Neural cell (in vitro differentiated cells): Measurements from ENCODE around the gene WWTR1. TPM values are rescaled to one million over a fixed set of nuclear protein-coding genes. Genes with fewer than 3 reads are reported as not detected.

Experiments used
- H2AFZ ChIP-seq: fragments of 200-600, 300-800 bp; sonication (generic), shearing (Covaris generic); 2 replicates; pipeline ENCODE4 v1.6.0; 2014; ENCODE audit warnings: low read depth, mild to moderate bottlenecking, antibody characterized with exemption, low read length, moderate library complexity
- H3F3A ChIP-seq: fragments of 200-600 bp; shearing (Covaris generic); 2 replicates; pipeline ENCODE4 v1.6.1; 2016; ENCODE audit warnings: mild to moderate bottlenecking, moderate library complexity, mixed read lengths, antibody characterized with exemption, low read length; ENCODE audit not compliant: insufficient read depth, poor library complexity, severe bottlenecking
- H3K27ac ChIP-seq: fragments of 200-600, 300-800 bp; sonication (generic), shearing (Covaris generic); 2 replicates; pipeline ENCODE4 v1.5.1; 2014; ENCODE audit warnings: mild to moderate bottlenecking, low read length, moderate library complexity
- H3K27me3 ChIP-seq: fragments of 300-800, 200-600 bp; sonication (generic), shearing (Covaris generic); 2 replicates; pipeline ENCODE4 v1.6.0; 2014; ENCODE audit warnings: mild to moderate bottlenecking, low read depth, low read length, moderate library complexity; ENCODE audit not compliant: insufficient read depth
- H3K36me3 ChIP-seq: fragments of 300-800, 200-600 bp; sonication (generic), shearing (Covaris generic); 2 replicates; pipeline ENCODE4 v1.5.1; 2014; ENCODE audit warnings: mild to moderate bottlenecking, antibody characterized with exemption, low read length, moderate library complexity; ENCODE audit not compliant: insufficient read depth
- H3K4me2 ChIP-seq: fragments of 300-800, 200-600 bp; sonication (generic), shearing (Covaris generic); 2 replicates; pipeline ENCODE4 v1.6.0; 2014; ENCODE audit warnings: mild to moderate bottlenecking, low read length
- H3K4me3 ChIP-seq: fragments of 300-800, 200-600 bp; sonication (generic), shearing (Covaris generic); 2 replicates; pipeline ENCODE4 v1.5.1; 2014; ENCODE audit warnings: mild to moderate bottlenecking, low read length, moderate library complexity
- H3K79me2 ChIP-seq: fragments of 200-600 bp; shearing (Covaris generic); replicated peaks from 2 replicates; pipeline ENCODE4 v1.6.0; 2014; ENCODE audit warnings: mild to moderate bottlenecking, low read length, moderate library complexity; ENCODE audit not compliant: insufficient read depth
- H3K9ac ChIP-seq: fragments of 300-800, 200-600 bp; sonication (generic), shearing (Covaris generic); 2 replicates; pipeline ENCODE4 v1.6.1; 2016; ENCODE audit warnings: mild to moderate bottlenecking, low read length, mixed read lengths
- H3K9me2 ChIP-seq: fragments of 200-600 bp; shearing (Covaris generic); 2 replicates; pipeline ENCODE4 v1.6.1; 2016; ENCODE audit warnings: mild to moderate bottlenecking, low read length, mixed read lengths; ENCODE audit not compliant: insufficient read depth
- H3K9me3 ChIP-seq: fragments of 200-600, 300-800 bp; sonication (generic), shearing (Covaris generic); 2 replicates; pipeline ENCODE4 v1.6.1; 2016; ENCODE audit warnings: mild to moderate bottlenecking, mixed run types, low read length, moderate library complexity, mixed read lengths
- H4K20me1 ChIP-seq: fragments of 200-600 bp; shearing (Covaris generic); 2 replicates; pipeline ENCODE4 v1.6.1; 2016; ENCODE audit warnings: mild to moderate bottlenecking, mixed run types; ENCODE audit not compliant: insufficient read depth
- EP300 ChIP-seq: fragments of 450-650 bp; conservative IDR thresholded peaks from 2 replicates; pipeline ENCODE4 v1.6.1; 2014; ENCODE audit warnings: antibody characterized with exemption, mild to moderate bottlenecking, moderate library complexity; ENCODE audit not compliant: poor library complexity, severe bottlenecking
- EZH2 ChIP-seq: fragments of 200-600, 300-800 bp; shearing (Covaris generic), sonication (generic); IDR thresholded peaks from 2 replicates; pipeline ENCODE4 v1.6.1; 2014; ENCODE audit warnings: antibody characterized with exemption, low read length, borderline replicate concordance, mild to moderate bottlenecking; ENCODE audit not compliant: insufficient read depth, poor library complexity, severe bottlenecking
- MXI1 ChIP-seq: fragments of 450-650 bp; conservative IDR thresholded peaks from 2 replicates; pipeline ENCODE4 v1.6.1; 2014; ENCODE audit warnings: antibody characterized with exemption, mild to moderate bottlenecking; ENCODE audit not compliant: poor library complexity, severe bottlenecking
- POLR2AphosphoS5 ChIP-seq: IDR thresholded peaks from 2 replicates; pipeline ENCODE4 v1.6.1; 2012
- RAD21 ChIP-seq: fragments of 450-650 bp; conservative IDR thresholded peaks from 2 replicates; pipeline ENCODE4 v1.6.1; 2014; ENCODE audit warnings: antibody characterized with exemption, mild to moderate bottlenecking, moderate library complexity
- SMC3 ChIP-seq: fragments of 450-650 bp; conservative IDR thresholded peaks from 2 replicates; pipeline ENCODE4 v1.6.1; 2014; ENCODE audit warnings: antibody characterized with exemption, mild to moderate bottlenecking, moderate library complexity; ENCODE audit not compliant: poor library complexity
- TAF1 ChIP-seq: IDR thresholded peaks from 2 replicates; pipeline ENCODE4 v1.6.1; 2012; ENCODE audit warnings: low read depth
- polyA plus RNA-seq: library from polyadenylated mRNA; depleted of rRNA; stranded (reverse); fragments of >200 nt; gene quantifications from 2 replicates; pipeline ENCODE4 v1.2.3, GENCODE V29; 2014
- TF ChIP-seq, protein P1 (sequence below): fragments of 450-650 bp; IDR thresholded peaks from 2 replicates; pipeline ENCODE4 v1.5.1; 2014; ENCODE audit warnings: antibody characterized with exemption, mild to moderate bottlenecking, moderate library complexity; ENCODE audit not compliant: poor library complexity, severe bottlenecking
- TF ChIP-seq, protein P2 (sequence below): IDR thresholded peaks from 2 replicates; pipeline ENCODE4 v1.6.1; 2012; ENCODE audit warnings: borderline replicate concordance

Gene WWTR1
- polyA plus RNA-seq, 1 donor from 2014 or later = 0.97 TPM

DNA sequence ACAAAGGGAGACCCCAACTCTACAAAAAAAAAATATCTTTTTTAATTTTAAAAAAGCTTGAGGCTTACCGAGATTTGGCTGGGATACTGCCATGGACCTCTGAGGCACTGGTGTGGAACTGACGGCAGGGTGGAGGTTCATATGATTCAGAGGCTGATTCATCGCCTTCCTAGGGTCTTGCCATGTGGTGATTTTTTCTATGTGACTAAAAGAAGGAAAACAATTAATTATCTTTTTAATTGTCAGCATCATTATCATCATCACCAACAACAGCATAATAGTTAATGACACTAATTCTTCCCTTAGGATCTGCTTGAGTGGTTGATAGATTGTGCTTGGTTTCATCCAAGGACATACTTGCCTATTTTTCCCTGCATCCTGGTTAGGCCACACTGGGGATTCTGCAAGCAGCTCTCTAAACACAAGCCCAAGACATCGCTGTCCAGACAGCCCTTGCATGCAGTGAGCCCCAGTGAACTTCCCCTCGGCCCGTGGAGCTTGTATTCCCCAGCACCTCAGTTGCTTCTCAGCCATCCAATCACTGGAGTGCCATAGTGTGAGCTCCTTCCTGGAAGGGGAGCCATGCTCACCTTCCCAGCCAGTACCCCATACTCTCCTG is 84.9 kb downstream of the WWTR1 start:
- H3K79me2 ChIP-seq = no peaks in the 10 kb centered on the region
- no peak overlapping the region for H3K4me3 ChIP-seq
- no peaks in the 10 kb centered on the region for H3K27me3 ChIP-seq
- no peaks in the 10 kb centered on the region for H4K20me1 ChIP-seq
- H2AFZ ChIP-seq = no peak overlapping the region
- TF ChIP-seq, protein P1, sequence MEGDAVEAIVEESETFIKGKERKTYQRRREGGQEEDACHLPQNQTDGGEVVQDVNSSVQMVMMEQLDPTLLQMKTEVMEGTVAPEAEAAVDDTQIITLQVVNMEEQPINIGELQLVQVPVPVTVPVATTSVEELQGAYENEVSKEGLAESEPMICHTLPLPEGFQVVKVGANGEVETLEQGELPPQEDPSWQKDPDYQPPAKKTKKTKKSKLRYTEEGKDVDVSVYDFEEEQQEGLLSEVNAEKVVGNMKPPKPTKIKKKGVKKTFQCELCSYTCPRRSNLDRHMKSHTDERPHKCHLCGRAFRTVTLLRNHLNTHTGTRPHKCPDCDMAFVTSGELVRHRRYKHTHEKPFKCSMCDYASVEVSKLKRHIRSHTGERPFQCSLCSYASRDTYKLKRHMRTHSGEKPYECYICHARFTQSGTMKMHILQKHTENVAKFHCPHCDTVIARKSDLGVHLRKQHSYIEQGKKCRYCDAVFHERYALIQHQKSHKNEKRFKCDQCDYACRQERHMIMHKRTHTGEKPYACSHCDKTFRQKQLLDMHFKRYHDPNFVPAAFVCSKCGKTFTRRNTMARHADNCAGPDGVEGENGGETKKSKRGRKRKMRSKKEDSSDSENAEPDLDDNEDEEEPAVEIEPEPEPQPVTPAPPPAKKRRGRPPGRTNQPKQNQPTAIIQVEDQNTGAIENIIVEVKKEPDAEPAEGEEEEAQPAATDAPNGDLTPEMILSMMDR = no peak
- no peaks in the 10 kb centered on the region for H3F3A ChIP-seq
- no peak overlapping the region for H3K27ac ChIP-seq
- H3K4me2 ChIP-seq = no peak overlapping the region
- H3K9me3 ChIP-seq = no peaks in the 10 kb centered on the region
- H3K9ac ChIP-seq = no peak overlapping the region
- no peaks in the 10 kb centered on the region for H3K36me3 ChIP-seq
- H3K9me2 ChIP-seq = no peaks in the 10 kb centered on the region

- Histone ChIP-seq H3K4me3 (no peak overlapping the region), H3K9me3 (no peaks in the 10 kb centered on the region), H3K27me3 (no peaks in the 10 kb centered on the region), H3K79me2 (no peaks in the 10 kb centered on the region), H3K4me2 (no peak overlapping the region), H2AFZ (no peak overlapping the region), H3K27ac (no peak overlapping the region), H3K9ac (no peak overlapping the region), H3K36me3 (no peaks in the 10 kb centered on the region), H3K9me2 (no peaks in the 10 kb centered on the region), H4K20me1 (no peaks in the 10 kb centered on the region), H3F3A (no peaks in the 10 kb centered on the region)
- TF ChIP-seq, protein P1 = no peak
- TF ChIP-seq, protein P2, sequence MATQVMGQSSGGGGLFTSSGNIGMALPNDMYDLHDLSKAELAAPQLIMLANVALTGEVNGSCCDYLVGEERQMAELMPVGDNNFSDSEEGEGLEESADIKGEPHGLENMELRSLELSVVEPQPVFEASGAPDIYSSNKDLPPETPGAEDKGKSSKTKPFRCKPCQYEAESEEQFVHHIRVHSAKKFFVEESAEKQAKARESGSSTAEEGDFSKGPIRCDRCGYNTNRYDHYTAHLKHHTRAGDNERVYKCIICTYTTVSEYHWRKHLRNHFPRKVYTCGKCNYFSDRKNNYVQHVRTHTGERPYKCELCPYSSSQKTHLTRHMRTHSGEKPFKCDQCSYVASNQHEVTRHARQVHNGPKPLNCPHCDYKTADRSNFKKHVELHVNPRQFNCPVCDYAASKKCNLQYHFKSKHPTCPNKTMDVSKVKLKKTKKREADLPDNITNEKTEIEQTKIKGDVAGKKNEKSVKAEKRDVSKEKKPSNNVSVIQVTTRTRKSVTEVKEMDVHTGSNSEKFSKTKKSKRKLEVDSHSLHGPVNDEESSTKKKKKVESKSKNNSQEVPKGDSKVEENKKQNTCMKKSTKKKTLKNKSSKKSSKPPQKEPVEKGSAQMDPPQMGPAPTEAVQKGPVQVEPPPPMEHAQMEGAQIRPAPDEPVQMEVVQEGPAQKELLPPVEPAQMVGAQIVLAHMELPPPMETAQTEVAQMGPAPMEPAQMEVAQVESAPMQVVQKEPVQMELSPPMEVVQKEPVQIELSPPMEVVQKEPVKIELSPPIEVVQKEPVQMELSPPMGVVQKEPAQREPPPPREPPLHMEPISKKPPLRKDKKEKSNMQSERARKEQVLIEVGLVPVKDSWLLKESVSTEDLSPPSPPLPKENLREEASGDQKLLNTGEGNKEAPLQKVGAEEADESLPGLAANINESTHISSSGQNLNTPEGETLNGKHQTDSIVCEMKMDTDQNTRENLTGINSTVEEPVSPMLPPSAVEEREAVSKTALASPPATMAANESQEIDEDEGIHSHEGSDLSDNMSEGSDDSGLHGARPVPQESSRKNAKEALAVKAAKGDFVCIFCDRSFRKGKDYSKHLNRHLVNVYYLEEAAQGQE = no peak
- no peak for TF ChIP-seq POLR2AphosphoS5
- TF ChIP-seq MXI1 = no peak
- no peak for TF ChIP-seq SMC3
- no peak for TF ChIP-seq RAD21
- no peak for TF ChIP-seq EZH2
- TF ChIP-seq EP300 = no peak
- no peak for TF ChIP-seq TAF1
Observed at GRCh38 chr3:149571381-149571780, 86.4 kb downstream of the WWTR1 start.
